HepG2 (cell line): Measurements from ENCODE around the gene KHNYN. TPM values are rescaled to one million over a fixed set of nuclear protein-coding genes. Genes with fewer than 3 reads are reported as not detected.

ENCODE experiments used
- ADNP ChIP-seq: sonication (generic); formaldehyde crosslinking; IDR thresholded peaks from 2 replicates; pipeline ENCODE4 v1.4.0; 2020; ENCODE audit warnings: missing genetic modification reagents
- ARNT ChIP-seq: fragments of 450-650 bp; IDR thresholded peaks from 2 replicates; pipeline ENCODE4 v1.6.1; 2017
- EED ChIP-seq: sonication (generic); formaldehyde crosslinking; IDR thresholded peaks from 2 replicates; pipeline ENCODE4 v1.5.0; 2020; ENCODE audit warnings: mild to moderate bottlenecking, missing genetic modification reagents
- ETV6 ChIP-seq: sonication (generic); formaldehyde crosslinking; conservative IDR thresholded peaks from 2 replicates; pipeline ENCODE4 v1.4.0; 2020; ENCODE audit warnings: missing genetic modification reagents
- KLF13 ChIP-seq: sonication (generic); formaldehyde crosslinking; IDR thresholded peaks from 2 replicates; pipeline ENCODE4 v1.4.0; 2020; ENCODE audit warnings: mild to moderate bottlenecking, missing genetic modification reagents
- MAFK ChIP-seq, 2 experiments: IDR thresholded peaks in 1 of 2; conservative IDR thresholded peaks in 1 of 2; 2 replicates each; pipeline ENCODE4 v1.6.1; 2011; ENCODE audit warnings: improper control_type of control experiment in 2 of 2, low read length in 2 of 2
- NFYC ChIP-seq: IDR thresholded peaks from 2 replicates; pipeline ENCODE4 v1.6.1; 2016; ENCODE audit warnings: missing genetic modification reagents, missing compliant biosample characterization
- NR2F1 ChIP-seq, 2 experiments: fragments of 450-650 bp in 1 of 2; formaldehyde crosslinking in 1 of 2; IDR thresholded peaks; 2 replicates each; pipeline versions ENCODE4 v1.5.0 to v1.6.1; 2016 to 2020; ENCODE audit warnings: mild to moderate bottlenecking in 1 of 2, missing compliant biosample characterization in 1 of 2, missing genetic modification reagents in 1 of 2, moderate library complexity in 1 of 2
- PITX1 ChIP-seq: sonication (generic); formaldehyde crosslinking; IDR thresholded peaks from 2 replicates; pipeline ENCODE4 v1.5.1; 2020; ENCODE audit warnings: mild to moderate bottlenecking, missing genetic modification reagents
- TOE1 ChIP-seq: sonication (generic); formaldehyde crosslinking; IDR thresholded peaks from 2 replicates; pipeline ENCODE4 v1.4.0; 2020; ENCODE audit warnings: mild to moderate bottlenecking, missing genetic modification reagents
- ZBTB7B ChIP-seq: sonication (generic); formaldehyde crosslinking; IDR thresholded peaks from 2 replicates; pipeline ENCODE4 v1.4.0; 2020; ENCODE audit warnings: missing genetic modification reagents
- ZNF24 ChIP-seq: fragments of 450-650 bp; IDR thresholded peaks from 2 replicates; pipeline ENCODE4 v1.6.1; 2017; ENCODE audit warnings: antibody characterized with exemption, mild to moderate bottlenecking
- ZNF430 ChIP-seq: sonication (generic); formaldehyde crosslinking; IDR thresholded peaks from 2 replicates; pipeline ENCODE4 v1.9.0; 2021; ENCODE audit warnings: mild to moderate bottlenecking, missing genetic modification reagents
- ZNF441 ChIP-seq: sonication (generic); formaldehyde crosslinking; IDR thresholded peaks from 2 replicates; pipeline ENCODE4 v1.7.0; 2021; ENCODE audit warnings: missing genetic modification reagents, borderline replicate concordance
- ZNF7 ChIP-seq: IDR thresholded peaks from 2 replicates; pipeline ENCODE4 v1.6.1; 2016; ENCODE audit warnings: missing biosample characterization, missing genetic modification reagents
- ZNF891 ChIP-seq: sonication (generic); formaldehyde crosslinking; IDR thresholded peaks from 2 replicates; pipeline ENCODE4 v1.5.0; 2020; ENCODE audit warnings: mild to moderate bottlenecking, missing genetic modification reagents
- polyA plus RNA-seq, 8 experiments: library from polyadenylated mRNA; depleted of rRNA in 3 of 8; stranded (reverse) in 7 of 8; unstranded in 1 of 8; fragments of >200 nt; fragmentation: Illumina TruSeq in 4 of 8; extraction: Trizol in 4 of 8; gene quantifications; 2 replicates each; pipeline versions ENCODE4 v1.2.1 to v1.2.3, GENCODE V29; 2011 to 2016; ENCODE audit warnings: low read depth in 4 of 8, missing spikeins in 1 of 8, mixed read lengths in 1 of 8; ENCODE audit not compliant: insufficient read depth in 1 of 8
- total RNA-seq, 5 experiments: library from RNA; depleted of rRNA; stranded (reverse); fragments of >200 nt; fragmentation: Illumina TruSeq; extraction: Trizol; gene quantifications; 2 replicates each; pipeline ENCODE4 v1.2.3, GENCODE V29; 2016; ENCODE audit warnings: low read depth in 1 of 5
- TF ChIP-seq, protein P1 (sequence below), 2 experiments: fragments of 450-650 bp in 1 of 2; sonication (generic) in 1 of 2; formaldehyde crosslinking in 1 of 2; IDR thresholded peaks; 2 replicates each; pipeline versions ENCODE4 v1.6.1 to v1.8.0; 2016 to 2022; ENCODE audit warnings: antibody characterized with exemption in 1 of 2, mild to moderate bottlenecking in 1 of 2, missing genetic modification reagents in 1 of 2
- TF ChIP-seq, protein P2 (sequence below): sonication (generic); formaldehyde crosslinking; IDR thresholded peaks from 2 replicates; pipeline ENCODE4 v1.5.0; 2020; ENCODE audit warnings: missing genetic modification reagents, mild to moderate bottlenecking, borderline replicate concordance
- TF ChIP-seq, protein P3 (sequence below): IDR thresholded peaks from 2 replicates; pipeline ENCODE4 v1.6.1; 2012; ENCODE audit warnings: inconsistent platforms
- TF ChIP-seq, protein P4 (sequence below): IDR thresholded peaks from 2 replicates; pipeline ENCODE4 v1.6.1; 2016; ENCODE audit warnings: mild to moderate bottlenecking

Gene KHNYN
- total and polyA plus RNA-seq, 2 of the 13 experiments (the other 11 are each of a cell fraction or from before 2014, with no cell fraction given): 52.8 to 75.7 TPM

DNA sequence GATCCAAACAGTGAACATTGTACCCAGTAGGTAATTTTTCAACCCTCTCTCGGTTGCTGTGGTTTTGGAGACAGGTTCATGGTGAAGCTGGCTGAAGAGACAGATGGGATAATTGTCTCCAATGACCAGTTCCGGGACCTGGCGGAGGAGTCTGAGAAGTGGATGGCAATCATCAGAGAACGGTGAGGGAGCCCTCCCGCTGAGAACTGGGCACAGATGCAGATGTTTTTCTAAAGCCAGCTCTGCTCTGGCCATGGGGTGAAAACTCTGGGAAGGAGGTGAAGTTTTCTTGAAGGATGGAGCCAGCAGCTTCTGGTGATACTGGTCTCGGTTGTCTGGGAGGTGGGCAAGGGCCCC lies 6.2 kb downstream of the KHNYN start (continued):
- TF ChIP-seq, protein P1, sequence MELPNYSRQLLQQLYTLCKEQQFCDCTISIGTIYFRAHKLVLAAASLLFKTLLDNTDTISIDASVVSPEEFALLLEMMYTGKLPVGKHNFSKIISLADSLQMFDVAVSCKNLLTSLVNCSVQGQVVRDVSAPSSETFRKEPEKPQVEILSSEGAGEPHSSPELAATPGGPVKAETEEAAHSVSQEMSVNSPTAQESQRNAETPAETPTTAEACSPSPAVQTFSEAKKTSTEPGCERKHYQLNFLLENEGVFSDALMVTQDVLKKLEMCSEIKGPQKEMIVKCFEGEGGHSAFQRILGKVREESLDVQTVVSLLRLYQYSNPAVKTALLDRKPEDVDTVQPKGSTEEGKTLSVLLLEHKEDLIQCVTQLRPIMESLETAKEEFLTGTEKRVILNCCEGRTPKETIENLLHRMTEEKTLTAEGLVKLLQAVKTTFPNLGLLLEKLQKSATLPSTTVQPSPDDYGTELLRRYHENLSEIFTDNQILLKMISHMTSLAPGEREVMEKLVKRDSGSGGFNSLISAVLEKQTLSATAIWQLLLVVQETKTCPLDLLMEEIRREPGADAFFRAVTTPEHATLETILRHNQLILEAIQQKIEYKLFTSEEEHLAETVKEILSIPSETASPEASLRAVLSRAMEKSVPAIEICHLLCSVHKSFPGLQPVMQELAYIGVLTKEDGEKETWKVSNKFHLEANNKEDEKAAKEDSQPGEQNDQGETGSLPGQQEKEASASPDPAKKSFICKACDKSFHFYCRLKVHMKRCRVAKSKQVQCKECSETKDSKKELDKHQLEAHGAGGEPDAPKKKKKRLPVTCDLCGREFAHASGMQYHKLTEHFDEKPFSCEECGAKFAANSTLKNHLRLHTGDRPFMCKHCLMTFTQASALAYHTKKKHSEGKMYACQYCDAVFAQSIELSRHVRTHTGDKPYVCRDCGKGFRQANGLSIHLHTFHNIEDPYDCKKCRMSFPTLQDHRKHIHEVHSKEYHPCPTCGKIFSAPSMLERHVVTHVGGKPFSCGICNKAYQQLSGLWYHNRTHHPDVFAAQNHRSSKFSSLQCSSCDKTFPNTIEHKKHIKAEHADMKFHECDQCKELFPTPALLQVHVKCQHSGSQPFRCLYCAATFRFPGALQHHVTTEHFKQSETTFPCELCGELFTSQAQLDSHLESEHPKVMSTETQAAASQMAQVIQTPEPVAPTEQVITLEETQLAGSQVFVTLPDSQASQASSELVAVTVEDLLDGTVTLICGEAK (IDR thresholded peaks at IDR 0.05): no peak
- TF ChIP-seq, protein P1 (CRISPR knock-in tag; IDR thresholded peaks at IDR 0.05): 0 out of 2 replicates have a peak, but pooled peaks have one; percentile 20
- TF ChIP-seq ETV6 (CRISPR knock-in tag) (0 out of 2 replicates have a peak, but pooled peaks have one; percentile 4), MAFK (conservative IDR thresholded peaks at IDR 0.05 in 1 of 2, IDR thresholded peaks at IDR 0.05 in 1 of 2; ENCODE audit: low read length in 2 of 2) (no peak), ZBTB7B (CRISPR knock-in tag) (no peak), PITX1 (CRISPR knock-in tag) (no peak), NR2F1 (CRISPR knock-in tag; IDR thresholded peaks at IDR 0.05) (no peak), TOE1 (CRISPR knock-in tag) (no peak), ZNF24 (no peak), ZNF891 (CRISPR knock-in tag) (peak; percentile 62; the same call in 1 of the 2 replicates), ADNP (CRISPR knock-in tag) (no peak), KLF13 (CRISPR knock-in tag) (no peak), ZNF441 (no peak), ZNF430 (CRISPR knock-in tag) (no peak), ZNF7 (CRISPR knock-in tag) (no peak), EED (0 out of 2 replicates have a peak, but pooled peaks have one; percentile 58), NFYC (CRISPR knock-in tag) (no peak), ARNT (no peak)
- TF ChIP-seq, protein P2, sequence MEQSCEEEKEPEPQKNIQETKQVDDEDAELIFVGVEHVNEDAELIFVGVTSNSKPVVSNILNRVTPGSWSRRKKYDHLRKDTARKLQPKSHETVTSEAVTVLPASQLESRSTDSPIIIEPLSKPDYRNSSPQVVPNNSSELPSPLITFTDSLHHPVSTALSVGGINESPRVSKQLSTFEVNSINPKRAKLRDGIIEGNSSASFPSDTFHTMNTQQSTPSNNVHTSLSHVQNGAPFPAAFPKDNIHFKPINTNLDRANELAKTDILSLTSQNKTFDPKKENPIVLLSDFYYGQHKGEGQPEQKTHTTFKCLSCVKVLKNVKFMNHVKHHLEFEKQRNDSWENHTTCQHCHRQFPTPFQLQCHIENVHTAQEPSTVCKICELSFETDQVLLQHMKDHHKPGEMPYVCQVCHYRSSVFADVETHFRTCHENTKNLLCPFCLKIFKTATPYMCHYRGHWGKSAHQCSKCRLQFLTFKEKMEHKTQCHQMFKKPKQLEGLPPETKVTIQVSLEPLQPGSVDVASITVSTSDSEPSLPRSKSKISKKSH (CRISPR knock-in tag): 0 out of 2 replicates have a peak, but pooled peaks have one; percentile 23
- TF ChIP-seq, protein P3, sequence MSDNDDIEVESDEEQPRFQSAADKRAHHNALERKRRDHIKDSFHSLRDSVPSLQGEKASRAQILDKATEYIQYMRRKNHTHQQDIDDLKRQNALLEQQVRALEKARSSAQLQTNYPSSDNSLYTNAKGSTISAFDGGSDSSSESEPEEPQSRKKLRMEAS: no peak
- TF ChIP-seq, protein P4, sequence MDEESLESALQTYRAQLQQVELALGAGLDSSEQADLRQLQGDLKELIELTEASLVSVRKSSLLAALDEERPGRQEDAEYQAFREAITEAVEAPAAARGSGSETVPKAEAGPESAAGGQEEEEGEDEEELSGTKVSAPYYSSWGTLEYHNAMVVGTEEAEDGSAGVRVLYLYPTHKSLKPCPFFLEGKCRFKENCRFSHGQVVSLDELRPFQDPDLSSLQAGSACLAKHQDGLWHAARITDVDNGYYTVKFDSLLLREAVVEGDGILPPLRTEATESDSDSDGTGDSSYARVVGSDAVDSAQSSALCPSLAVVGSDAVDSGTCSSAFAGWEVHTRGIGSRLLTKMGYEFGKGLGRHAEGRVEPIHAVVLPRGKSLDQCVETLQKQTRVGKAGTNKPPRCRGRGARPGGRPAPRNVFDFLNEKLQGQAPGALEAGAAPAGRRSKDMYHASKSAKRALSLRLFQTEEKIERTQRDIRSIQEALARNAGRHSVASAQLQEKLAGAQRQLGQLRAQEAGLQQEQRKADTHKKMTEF (CRISPR knock-in tag): no peak
